Breast epithelium (tissue), 4 donors: Measurements from ENCODE around the gene PDZD8. TPM values are rescaled to one million over a fixed set of nuclear protein-coding genes. Genes with fewer than 3 reads are reported as not detected.

Source experiments
- DNase-seq, 2 donors: peaks; one replicate each; pipeline ENCODE4 v3.0.0-alpha.2; 2019; ENCODE audit warnings: low spot score in 2 of 2
- H3K27ac ChIP-seq, 2 donors: fragments of 200-600 bp; sonication (generic) in 1 of 2; one replicate each; pipeline ENCODE4 v1.5.1; 2016 to 2019; ENCODE audit warnings: mild to moderate bottlenecking in 1 of 2
- H3K27me3 ChIP-seq, 2 donors: fragments of 200-600 bp; sonication (generic) in 1 of 2; one replicate each; pipeline versions ENCODE4 v1.5.1 to v1.6.0; 2017 to 2019; ENCODE audit warnings: control low read depth in 1 of 2, mild to moderate bottlenecking in 1 of 2
- H3K36me3 ChIP-seq: fragments of 200-600 bp; one replicate; pipeline ENCODE4 v1.5.1; 2019
- H3K4me1 ChIP-seq, 2 donors: fragments of 200-600 bp; sonication (generic); one replicate each; pipeline ENCODE4 v1.5.1; 2016 to 2019; ENCODE audit warnings: control low read depth in 1 of 2
- H3K4me3 ChIP-seq, 3 donors: fragments of 200-600 bp; sonication (generic); 1 replicate in 2 of 3; 2 replicates in 1 of 3; pipeline ENCODE4 v1.5.1; 2016 to 2019; ENCODE audit warnings: mild to moderate bottlenecking in 3 of 3, moderate library complexity in 2 of 3
- H3K9me3 ChIP-seq, 2 donors: fragments of 200-600 bp; sonication (generic) in 1 of 2; one replicate each; pipeline ENCODE4 v1.5.1; 2016 to 2019; ENCODE audit warnings: control low read depth in 1 of 2
- CTCF ChIP-seq, 3 donors: fragments of 450-650 bp; IDR thresholded peaks; one replicate each; pipeline ENCODE4 v1.5.1; 2016 to 2017; ENCODE audit warnings: antibody characterized with exemption in 3 of 3, mild to moderate bottlenecking in 3 of 3, moderate library complexity in 3 of 3
- POLR2A ChIP-seq: fragments of 450-650 bp; IDR thresholded peaks from one replicate; pipeline ENCODE4 v1.6.1; 2016; ENCODE audit warnings: antibody characterized with exemption, mild to moderate bottlenecking, moderate library complexity
- POLR2AphosphoS5 ChIP-seq, 3 donors: sonication (generic); formaldehyde crosslinking; IDR thresholded peaks; one replicate each; pipeline ENCODE4 v1.6.1; 2017; ENCODE audit warnings: antibody characterized with exemption in 3 of 3
- intact Hi-C: fragments of 100-400 bp; cut with DNase I; formaldehyde crosslinking; loops from one replicate; pipeline ENCODE4 v1.15.1; 2023; ENCODE audit warnings: low total_unique reads
- total RNA-seq, 3 donors: library from RNA; depleted of rRNA; stranded (reverse); fragments of >200 nt; gene quantifications; one replicate each; pipeline ENCODE4 v1.1.0, GENCODE V29; 2016

Gene PDZD8
- total RNA-seq, 3 donors from 2014 or later = 27.5 to 51.2 (median 27.9) TPM

GRCh38 chr10:117277675-117278074 lies 97.6 kb downstream of the PDZD8 start:
- Histone ChIP-seq H3K27ac (no peak overlapping the region), H3K27me3 (no peaks in the 10 kb centered on the region), H3K4me3 (no peak overlapping the region), H3K9me3 (no peaks in the 10 kb centered on the region), H3K4me1 (no peaks in the 10 kb centered on the region), H3K36me3 (no peaks in the 10 kb centered on the region)
- TF ChIP-seq CTCF (IDR thresholded peaks at IDR 0.05) = no peak
- no peak for TF ChIP-seq POLR2A
- TF ChIP-seq POLR2AphosphoS5 (IDR thresholded peaks at IDR 0.05) = no peak
- intact Hi-C loops = no loop called here
- no peak for DNase-seq

DNA sequence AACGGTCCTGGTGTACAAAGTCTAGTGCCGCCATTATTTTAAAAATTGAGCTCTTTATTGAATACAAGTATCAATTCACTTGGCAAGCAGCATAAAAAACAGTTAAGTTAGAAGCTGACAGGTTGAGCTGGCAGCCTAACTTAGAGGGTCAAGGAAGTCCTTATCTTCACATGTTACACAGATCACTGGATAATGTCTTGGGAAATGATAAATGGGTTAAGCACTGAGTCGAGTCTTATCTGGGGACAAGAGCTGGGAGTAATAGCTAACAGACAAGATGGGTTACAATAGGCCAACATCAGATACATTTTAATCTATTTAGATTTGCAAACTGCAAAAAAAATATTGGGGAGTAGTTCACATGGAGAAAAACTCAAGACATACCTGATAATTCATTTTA lies 100.1 kb downstream of the PDZD8 start:
- intact Hi-C loops = no loop called here
- Histone ChIP-seq H3K4me1 (no peaks in the 10 kb centered on the region), H3K27me3 (no peaks in the 10 kb centered on the region), H3K4me3 (no peak overlapping the region), H3K9me3 (no peaks in the 10 kb centered on the region), H3K36me3 (no peaks in the 10 kb centered on the region), H3K27ac (no peak overlapping the region)
- no peak for DNase-seq
- no peak for TF ChIP-seq POLR2AphosphoS5 (IDR thresholded peaks at IDR 0.05)
- TF ChIP-seq POLR2A = no peak
- TF ChIP-seq CTCF (IDR thresholded peaks at IDR 0.05) = no peak

- H3K27me3 ChIP-seq = no peaks in the 10 kb centered on the region
- H3K9me3 ChIP-seq = no peaks in the 10 kb centered on the region
- intact Hi-C loops = no loop called here
- no peaks in the 10 kb centered on the region for H3K4me1 ChIP-seq
- no peak for TF ChIP-seq POLR2AphosphoS5 (IDR thresholded peaks at IDR 0.05)
- no peak for TF ChIP-seq POLR2A
- no peak for TF ChIP-seq CTCF (IDR thresholded peaks at IDR 0.05)
- no peaks in the 10 kb centered on the region for H3K36me3 ChIP-seq
- H3K4me3 ChIP-seq = no peak overlapping the region
- no peak overlapping the region for H3K27ac ChIP-seq
- DNase-seq = no peak
Observed at GRCh38 chr10:117274509-117274908, 100.7 kb downstream of the PDZD8 start.

- no peak overlapping the region for H3K27ac ChIP-seq
- H3K4me3 ChIP-seq = no peak overlapping the region
- H3K9me3 ChIP-seq = no peaks in the 10 kb centered on the region
- H3K27me3 ChIP-seq = no peaks in the 10 kb centered on the region
- intact Hi-C loops = no loop called here
- TF ChIP-seq POLR2AphosphoS5 (IDR thresholded peaks at IDR 0.05) = no peak
- no peak for TF ChIP-seq CTCF (IDR thresholded peaks at IDR 0.05)
- TF ChIP-seq POLR2A = no peak
- DNase-seq = no peak
- no peaks in the 10 kb centered on the region for H3K4me1 ChIP-seq
- H3K36me3 ChIP-seq = no peaks in the 10 kb centered on the region
Observed at GRCh38 chr10:117273980-117274379, 101.3 kb downstream of the PDZD8 start.

GRCh38 chr10:117272195-117273076 lies 102.8 kb downstream of the PDZD8 start:
- Histone ChIP-seq H3K27ac (no peak overlapping the region), H3K4me1 (no peaks in the 10 kb centered on the region), H3K4me3 (no peak overlapping the region), H3K27me3 (no peaks in the 10 kb centered on the region), H3K36me3 (no peaks in the 10 kb centered on the region), H3K9me3 (no peaks in the 10 kb centered on the region)
- DNase-seq = no peak
- TF ChIP-seq POLR2AphosphoS5 (IDR thresholded peaks at IDR 0.05) (no peak), POLR2A (no peak), CTCF (IDR thresholded peaks at IDR 0.05) (no peak)
- intact Hi-C loops = no loop called here
